ENCODE results near the gene DNAAF8. TPM values are rescaled to one million over a fixed set of nuclear protein-coding genes. Genes with fewer than 3 reads are reported as not detected.

Gene DNAAF8
- total and polyA plus RNA-seq, 2 donors (not counting 3 experiments of a cell fraction or from before 2014, with no cell fraction given): 0.58 to 1.0 TPM

DNA sequence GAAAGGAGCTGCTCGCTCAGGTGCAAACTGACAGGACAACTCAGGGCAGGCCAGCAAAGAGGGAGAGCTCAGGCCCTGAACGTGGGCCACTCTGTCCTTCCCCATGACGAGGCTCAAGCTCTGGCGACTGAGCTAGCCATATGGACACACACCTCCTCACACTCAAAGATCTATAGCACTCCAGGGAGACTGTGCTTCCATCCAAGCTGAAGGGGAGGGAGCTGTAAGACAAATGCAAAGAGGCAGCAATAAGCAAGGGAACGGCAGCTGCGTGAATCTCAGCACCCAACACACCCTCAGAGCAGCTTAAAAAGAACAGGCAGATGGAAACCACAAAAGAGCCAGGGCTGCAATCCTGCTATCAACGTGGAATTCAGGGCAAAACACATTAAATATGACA lies 27.5 kb upstream of the DNAAF8 start:
- dilution Hi-C loops (cut with MboI; ENCODE audit: extremely low pct_ligation_motif_present, low sequenced_read_pairs): no loop called here
- no peak overlapping the region for H3K4me3 ChIP-seq (replicated peaks in 1 of 3; ENCODE audit: insufficient read depth in 1 of 3, low read depth in 1 of 3, low read length in 3 of 3)
- H4K20me1 ChIP-seq (replicated peaks; ENCODE audit: control insufficient read depth, extremely low read depth, insufficient read depth, low read length): no peaks in the 10 kb centered on the region
- H3K79me2 ChIP-seq (ENCODE audit: control insufficient read depth, insufficient read depth, low read length): no peaks in the 10 kb centered on the region
- DNase-seq (ENCODE audit: low read depth, low spot score) (no peak), FAIRE-seq (no peak)
- TF ChIP-seq POLR2AphosphoS5 (IDR thresholded peaks at IDR 0.05; ENCODE audit: insufficient read depth, low read depth, low read length): no peak
- TF ChIP-seq FOS (IDR thresholded peaks at IDR 0.05; ENCODE audit: borderline replicate concordance, insufficient read depth, low read length): no peak
- no peak for TF ChIP-seq POLR2A (IDR thresholded peaks at IDR 0.05; ENCODE audit: low read depth, low read length)
- no peak for TF ChIP-seq JUN (IDR thresholded peaks at IDR 0.05; ENCODE audit: borderline replicate concordance, insufficient read depth, insufficient read length, low read depth)
- intact Hi-C loops (cut with micrococcal nuclease): no loop called here
- CTCF ChIA-PET: interaction anchor here (0.7 to 0.8 kb wide), 2 partner anchors 12 to 378 kb away, joined by 3 read pairs; no protein-coding TSS in a partner anchor
- H3K9me3 ChIP-seq (replicated peaks; ENCODE audit: control insufficient read depth, insufficient read depth, low read length): no peaks in the 10 kb centered on the region
- no peak overlapping the region for H3K27ac ChIP-seq (ENCODE audit: insufficient read depth, low read depth, low read length)
- H3K36me3 ChIP-seq (ENCODE audit: control insufficient read depth in 2 of 2, extremely low read depth in 1 of 2, insufficient read depth in 2 of 2, low read length in 2 of 2): peaks cover 0 to 9% of the 10 kb centered on the region in 2 experiments
- no peak overlapping the region for H3K4me2 ChIP-seq (ENCODE audit: insufficient read depth, low read length)
- H3K9ac ChIP-seq (replicated peaks; ENCODE audit: extremely low read depth, insufficient read depth, low read length): no peak overlapping the region
- no peaks in the 10 kb centered on the region for H3K9me1 ChIP-seq (replicated peaks; ENCODE audit: control insufficient read depth, extremely low read depth, insufficient read depth, low read length)
- no peaks in the 10 kb centered on the region for H3K4me1 ChIP-seq (ENCODE audit: control insufficient read depth, extremely low read depth, insufficient read depth, low read length)
- POLR2A ChIA-PET: no interaction called here
- H2AFZ ChIP-seq (ENCODE audit: low read depth, low read length): no peak overlapping the region
- no peaks in the 10 kb centered on the region for H3K27me3 ChIP-seq (ENCODE audit: control insufficient read depth in 2 of 2, insufficient read depth in 2 of 2, low read length in 2 of 2)
- BruUV-seq (replicated peaks): no TSS peak

DNA sequence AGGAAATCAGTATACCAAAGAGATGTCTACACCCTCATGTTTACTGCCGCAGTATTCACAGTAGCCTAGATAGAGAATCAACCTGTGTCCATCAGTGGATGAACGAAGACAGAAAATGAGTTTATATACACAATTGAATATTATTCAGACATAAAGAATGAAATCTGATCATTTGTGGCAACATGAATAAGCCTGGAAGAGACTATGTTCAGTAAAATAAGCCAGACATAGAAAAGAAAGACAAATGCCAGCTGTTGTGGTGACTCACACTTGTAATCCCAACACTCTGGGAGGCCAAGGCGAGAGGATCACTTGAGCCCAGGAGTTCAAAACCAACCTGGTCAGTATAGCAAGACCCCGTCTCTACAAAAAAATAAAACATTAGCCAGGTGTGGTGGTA lies 24.9 kb upstream of the DNAAF8 start:
- intact Hi-C loops (cut with micrococcal nuclease) (no loop called here), dilution Hi-C loops (cut with MboI; ENCODE audit: extremely low pct_ligation_motif_present, low sequenced_read_pairs) (no loop called here)
- no peak for DNase-seq (ENCODE audit: low read depth, low spot score)
- Histone ChIP-seq H3K4me1 (ENCODE audit: control insufficient read depth, extremely low read depth, insufficient read depth, low read length) (no peaks in the 10 kb centered on the region), H3K79me2 (ENCODE audit: control insufficient read depth, insufficient read depth, low read length) (no peaks in the 10 kb centered on the region), H3K9me3 (replicated peaks; ENCODE audit: control insufficient read depth, insufficient read depth, low read length) (no peaks in the 10 kb centered on the region), H3K9ac (replicated peaks; ENCODE audit: extremely low read depth, insufficient read depth, low read length) (no peak overlapping the region), H3K27ac (ENCODE audit: insufficient read depth, low read depth, low read length) (no peak overlapping the region), H3K4me2 (ENCODE audit: insufficient read depth, low read length) (no peak overlapping the region), H3K4me3 (replicated peaks in 1 of 3; ENCODE audit: insufficient read depth in 1 of 3, low read depth in 1 of 3, low read length in 3 of 3) (no peak overlapping the region), H4K20me1 (replicated peaks; ENCODE audit: control insufficient read depth, extremely low read depth, insufficient read depth, low read length) (no peaks in the 10 kb centered on the region), H3K27me3 (ENCODE audit: control insufficient read depth in 2 of 2, insufficient read depth in 2 of 2, low read length in 2 of 2) (no peaks in the 10 kb centered on the region), H3K36me3 (ENCODE audit: control insufficient read depth in 2 of 2, extremely low read depth in 1 of 2, insufficient read depth in 2 of 2, low read length in 2 of 2) (peaks cover 0 to 8% of the 10 kb centered on the region in 2 experiments), H3K9me1 (replicated peaks; ENCODE audit: control insufficient read depth, extremely low read depth, insufficient read depth, low read length) (no peaks in the 10 kb centered on the region), H2AFZ (ENCODE audit: low read depth, low read length) (no peak overlapping the region)
- ChIA-PET CTCF (no interaction called here), POLR2A (no interaction called here)
- no TSS peak for BruUV-seq (replicated peaks)
- peak; percentile 81 for FAIRE-seq
- TF ChIP-seq, protein P1, sequence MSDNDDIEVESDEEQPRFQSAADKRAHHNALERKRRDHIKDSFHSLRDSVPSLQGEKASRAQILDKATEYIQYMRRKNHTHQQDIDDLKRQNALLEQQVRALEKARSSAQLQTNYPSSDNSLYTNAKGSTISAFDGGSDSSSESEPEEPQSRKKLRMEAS (IDR thresholded peaks at IDR 0.05; ENCODE audit: insufficient read depth, insufficient read length): no peak
- TF ChIP-seq POLR2AphosphoS5 (IDR thresholded peaks at IDR 0.05; ENCODE audit: insufficient read depth, low read depth, low read length) (no peak), FOS (IDR thresholded peaks at IDR 0.05; ENCODE audit: borderline replicate concordance, insufficient read depth, low read length) (no peak), MYC (IDR thresholded peaks at IDR 0.05; ENCODE audit: low read depth, low read length) (no peak), GATA2 (IDR thresholded peaks at IDR 0.05; ENCODE audit: insufficient read depth, insufficient read length, low read depth, low read length) (no peak), JUN (IDR thresholded peaks at IDR 0.05; ENCODE audit: borderline replicate concordance, insufficient read depth, insufficient read length, low read depth) (no peak), EZH2 (IDR thresholded peaks at IDR 0.05; ENCODE audit: borderline replicate concordance, low read depth, low read length, severe bottlenecking) (no peak)

All from endothelial cell of umbilical vein (primary cell).